SU-DHL-6 (cell line): ENCODE measurements around the gene DEPDC5.

ENCODE experiments used
- H2AFZ ChIP-seq: fragments of 200-600 bp; sonication (generic); 2 replicates; pipeline ENCODE4 v1.6.1; 2014; ENCODE audit warnings: low read depth, mild to moderate bottlenecking, moderate library complexity, mixed read lengths, antibody characterized with exemption, low read length; ENCODE audit not compliant: severe bottlenecking
- H3F3A ChIP-seq: fragments of 200-600 bp; shearing (Covaris generic); 2 replicates; pipeline ENCODE4 v1.6.0; 2016; ENCODE audit warnings: antibody characterized with exemption, mild to moderate bottlenecking; ENCODE audit not compliant: insufficient read depth
- H3K27ac ChIP-seq: fragments of 200-600 bp; sonication (generic); 2 replicates; pipeline ENCODE4 v1.5.1; 2016; ENCODE audit warnings: low read depth, mild to moderate bottlenecking, low read length, moderate library complexity, mixed read lengths
- H3K27me3 ChIP-seq: fragments of 200-600 bp; sonication (generic), shearing (Covaris generic); 2 replicates; pipeline ENCODE4 v1.6.0; 2014; ENCODE audit warnings: mild to moderate bottlenecking, low read length
- H3K36me3 ChIP-seq: fragments of 200-600 bp; sonication (generic); 2 replicates; pipeline ENCODE4 v1.6.1; 2014; ENCODE audit warnings: mild to moderate bottlenecking, low read length, mixed read lengths
- H3K4me2 ChIP-seq: fragments of 300-600, 200-600 bp; shearing (Covaris generic), sonication (generic); 2 replicates; pipeline ENCODE4 v1.6.0; 2014; ENCODE audit warnings: low read length, low read depth, mild to moderate bottlenecking; ENCODE audit not compliant: poor library complexity, severe bottlenecking
- H3K4me3 ChIP-seq: fragments of 200-600 bp; sonication (generic); 2 replicates; pipeline ENCODE4 v1.5.1; 2014; ENCODE audit warnings: antibody characterized with exemption, low read length, mild to moderate bottlenecking, mixed read lengths; ENCODE audit not compliant: insufficient read depth, poor library complexity, severe bottlenecking
- H3K79me2 ChIP-seq: fragments of 200-600 bp; sonication (generic); 2 replicates; pipeline ENCODE4 v1.6.1; 2014; ENCODE audit warnings: mild to moderate bottlenecking, low read length, moderate library complexity; ENCODE audit not compliant: insufficient read depth
- H3K9ac ChIP-seq: fragments of 200-600 bp; sonication (generic); 2 replicates; pipeline ENCODE4 v1.7.0; 2014; ENCODE audit warnings: mild to moderate bottlenecking, low read length
- H3K9me2 ChIP-seq: fragments of 200-600 bp; sonication (generic); replicated peaks from 2 replicates; pipeline ENCODE4 v1.6.1; 2014; ENCODE audit warnings: low read length; ENCODE audit not compliant: insufficient read depth
- H3K9me3 ChIP-seq: fragments of 200-600 bp; sonication (generic); 2 replicates; pipeline ENCODE4 v1.6.1; 2014; ENCODE audit warnings: low read length, mixed read lengths; ENCODE audit not compliant: insufficient read depth
- H4K20me1 ChIP-seq: fragments of 200-600 bp; sonication (generic); 2 replicates; pipeline ENCODE4 v1.6.1; 2014; ENCODE audit warnings: low read depth, mild to moderate bottlenecking, antibody characterized with exemption, low read length, moderate library complexity, mixed read lengths
- CTCF ChIP-seq: fragments of 200-600 bp; sonication (generic); IDR thresholded peaks from one replicate; pipeline ENCODE4 v1.5.1; 2017; ENCODE audit warnings: antibody characterized with exemption, mild to moderate bottlenecking, low read length, moderate library complexity; ENCODE audit not compliant: insufficient read depth, poor library complexity, severe bottlenecking
- EZH2phosphoT487 ChIP-seq: fragments of 200-600 bp; sonication (generic), shearing (Covaris generic); conservative IDR thresholded peaks from 2 replicates; pipeline ENCODE4 v1.6.1; 2018; ENCODE audit warnings: mild to moderate bottlenecking, antibody characterized with exemption, low read length, moderate library complexity, mixed read lengths

Gene DEPDC5

GRCh38 chr22:31773416-31773815, 19.6 kb downstream of the DEPDC5 start:
- H3K27me3 ChIP-seq: no peaks in the 10 kb centered on the region
- no peaks in the 10 kb centered on the region for H3K9me2 ChIP-seq
- no peak overlapping the region for H3K4me3 ChIP-seq
- H3K27ac ChIP-seq: no peak overlapping the region
- TF ChIP-seq CTCF: no peak
- no peak for TF ChIP-seq EZH2phosphoT487
- no peak overlapping the region for H3K9ac ChIP-seq
- H3K9me3 ChIP-seq: no peaks in the 10 kb centered on the region
- H3F3A ChIP-seq: no peaks in the 10 kb centered on the region
- H3K4me2 ChIP-seq: no peak overlapping the region
- no peaks in the 10 kb centered on the region for H3K79me2 ChIP-seq
- H2AFZ ChIP-seq: no peak overlapping the region
- no peaks in the 10 kb centered on the region for H4K20me1 ChIP-seq
- H3K36me3 ChIP-seq: peaks cover 10% of the 10 kb centered on the region; the same call in 1 of the 2 replicates

GRCh38 chr22:31776231-31776630, 22.4 kb downstream of the DEPDC5 start:
- Histone ChIP-seq H3K4me2 (no peak overlapping the region), H3K9ac (no peak overlapping the region), H2AFZ (no peak overlapping the region), H3K27ac (no peak overlapping the region), H3K27me3 (no peaks in the 10 kb centered on the region), H3K9me3 (no peaks in the 10 kb centered on the region), H4K20me1 (no peaks in the 10 kb centered on the region), H3K79me2 (no peaks in the 10 kb centered on the region), H3K36me3 (peaks cover 12% of the 10 kb centered on the region; the same call in 1 of the 2 replicates), H3F3A (no peaks in the 10 kb centered on the region), H3K9me2 (no peaks in the 10 kb centered on the region), H3K4me3 (no peak overlapping the region)
- no peak for TF ChIP-seq EZH2phosphoT487
- TF ChIP-seq CTCF: no peak

- Histone ChIP-seq H3K9me3 (no peaks in the 10 kb centered on the region), H3K27ac (no peak overlapping the region), H3K4me2 (no peak overlapping the region), H2AFZ (no peak overlapping the region), H3K27me3 (no peaks in the 10 kb centered on the region), H3K9me2 (no peaks in the 10 kb centered on the region), H3K36me3 (peaks cover 8% of the 10 kb centered on the region; the same call in 1 of the 2 replicates), H3K4me3 (no peak overlapping the region), H4K20me1 (no peaks in the 10 kb centered on the region), H3K9ac (no peak overlapping the region), H3F3A (peaks cover 6% of the 10 kb centered on the region; the same call in 1 of the 2 replicates), H3K79me2 (no peaks in the 10 kb centered on the region)
- no peak for TF ChIP-seq CTCF
- TF ChIP-seq EZH2phosphoT487: no peak
These were observed 36.0 kb downstream of the DEPDC5 start for GRCh38 chr22:31789803-31790202.
